ENCODE measurements around the gene ATP8B1. TPM values are rescaled to one million over a fixed set of nuclear protein-coding genes. Genes with fewer than 3 reads are reported as not detected.

ATP8B1 gene
- total and polyA plus RNA-seq, 4 donors, result 3.9 to 22.0 (median 5.7) TPM

DNA sequence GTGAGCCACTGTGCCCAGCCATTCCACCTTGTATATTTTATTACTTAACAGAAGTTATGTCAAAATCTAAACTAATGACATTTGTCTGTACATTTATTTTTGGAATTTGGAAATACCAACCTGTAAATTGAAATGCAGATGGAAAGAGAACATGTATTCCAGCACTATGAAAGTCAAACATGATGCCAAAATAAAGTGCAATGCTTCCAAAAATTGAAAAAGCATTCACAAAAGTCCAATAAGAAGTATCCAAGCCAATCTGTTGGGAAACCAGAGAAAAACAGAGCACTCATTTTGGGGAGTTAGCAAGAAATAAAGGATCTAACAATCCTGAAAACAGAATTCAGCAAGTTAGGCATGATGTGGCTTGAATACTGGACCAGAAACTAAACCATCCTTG lies 151.2 kb downstream of the ATP8B1 start:
- Histone ChIP-seq H3K9ac (ENCODE audit: low read depth in 1 of 2, low read length in 2 of 2) (no peak overlapping the region), H3K4me1 (ENCODE audit: control insufficient read depth in 4 of 4, insufficient read depth in 4 of 4, low read length in 3 of 4) (peaks cover 0 to 3% (median under 1%) of the 10 kb centered on the region in 4 donors), H3K27me3 (ENCODE audit: control insufficient read depth in 4 of 4, insufficient read depth in 4 of 4, low read length in 3 of 4) (no peaks in the 10 kb centered on the region), H3K9me3 (ENCODE audit: control insufficient read depth in 4 of 4, low read length in 3 of 4) (peaks cover 4 to 9% (median 6%) of the 10 kb centered on the region in 4 donors), H3K4me3 (ENCODE audit: low read depth in 1 of 3, low read length in 3 of 3) (no peak overlapping the region), H3K27ac (ENCODE audit: low read depth in 1 of 2, low read length in 2 of 2) (no peak overlapping the region), H3K36me3 (ENCODE audit: control insufficient read depth in 4 of 4, insufficient read depth in 3 of 4, low read depth in 1 of 4, low read length in 3 of 4) (peaks cover 0 to 7% (median 4%) of the 10 kb centered on the region in 4 donors)
- DNase-seq (ENCODE audit: low spot score), result no peak
- TF ChIP-seq SP1 (IDR thresholded peaks at IDR 0.05) (no peak), FOXA2 (IDR thresholded peaks at IDR 0.05) (no peak), RAD21 (IDR thresholded peaks at IDR 0.05) (no peak), TAF1 (conservative IDR thresholded peaks at IDR 0.05) (no peak), FOXA1 (IDR thresholded peaks at IDR 0.05) (no peak), HNF4G (IDR thresholded peaks at IDR 0.05) (no peak), NR2F2 (IDR thresholded peaks at IDR 0.05) (no peak), HNF4A (conservative IDR thresholded peaks at IDR 0.05) (no peak), GABPA (IDR thresholded peaks at IDR 0.05 in 1 of 2, conservative IDR thresholded peaks at IDR 0.05 in 1 of 2) (no peak), YY1 (IDR thresholded peaks at IDR 0.05) (no peak)
- TF ChIP-seq, protein P1, sequence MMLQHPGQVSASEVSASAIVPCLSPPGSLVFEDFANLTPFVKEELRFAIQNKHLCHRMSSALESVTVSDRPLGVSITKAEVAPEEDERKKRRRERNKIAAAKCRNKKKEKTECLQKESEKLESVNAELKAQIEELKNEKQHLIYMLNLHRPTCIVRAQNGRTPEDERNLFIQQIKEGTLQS (IDR thresholded peaks at IDR 0.05), result no peak
- TF ChIP-seq, protein P2, sequence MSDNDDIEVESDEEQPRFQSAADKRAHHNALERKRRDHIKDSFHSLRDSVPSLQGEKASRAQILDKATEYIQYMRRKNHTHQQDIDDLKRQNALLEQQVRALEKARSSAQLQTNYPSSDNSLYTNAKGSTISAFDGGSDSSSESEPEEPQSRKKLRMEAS (IDR thresholded peaks at IDR 0.05), result no peak
- TF ChIP-seq, protein P3, sequence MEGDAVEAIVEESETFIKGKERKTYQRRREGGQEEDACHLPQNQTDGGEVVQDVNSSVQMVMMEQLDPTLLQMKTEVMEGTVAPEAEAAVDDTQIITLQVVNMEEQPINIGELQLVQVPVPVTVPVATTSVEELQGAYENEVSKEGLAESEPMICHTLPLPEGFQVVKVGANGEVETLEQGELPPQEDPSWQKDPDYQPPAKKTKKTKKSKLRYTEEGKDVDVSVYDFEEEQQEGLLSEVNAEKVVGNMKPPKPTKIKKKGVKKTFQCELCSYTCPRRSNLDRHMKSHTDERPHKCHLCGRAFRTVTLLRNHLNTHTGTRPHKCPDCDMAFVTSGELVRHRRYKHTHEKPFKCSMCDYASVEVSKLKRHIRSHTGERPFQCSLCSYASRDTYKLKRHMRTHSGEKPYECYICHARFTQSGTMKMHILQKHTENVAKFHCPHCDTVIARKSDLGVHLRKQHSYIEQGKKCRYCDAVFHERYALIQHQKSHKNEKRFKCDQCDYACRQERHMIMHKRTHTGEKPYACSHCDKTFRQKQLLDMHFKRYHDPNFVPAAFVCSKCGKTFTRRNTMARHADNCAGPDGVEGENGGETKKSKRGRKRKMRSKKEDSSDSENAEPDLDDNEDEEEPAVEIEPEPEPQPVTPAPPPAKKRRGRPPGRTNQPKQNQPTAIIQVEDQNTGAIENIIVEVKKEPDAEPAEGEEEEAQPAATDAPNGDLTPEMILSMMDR (IDR thresholded peaks at IDR 0.05; ENCODE audit: low read depth, low read length, missing input control), result no peak

DNA sequence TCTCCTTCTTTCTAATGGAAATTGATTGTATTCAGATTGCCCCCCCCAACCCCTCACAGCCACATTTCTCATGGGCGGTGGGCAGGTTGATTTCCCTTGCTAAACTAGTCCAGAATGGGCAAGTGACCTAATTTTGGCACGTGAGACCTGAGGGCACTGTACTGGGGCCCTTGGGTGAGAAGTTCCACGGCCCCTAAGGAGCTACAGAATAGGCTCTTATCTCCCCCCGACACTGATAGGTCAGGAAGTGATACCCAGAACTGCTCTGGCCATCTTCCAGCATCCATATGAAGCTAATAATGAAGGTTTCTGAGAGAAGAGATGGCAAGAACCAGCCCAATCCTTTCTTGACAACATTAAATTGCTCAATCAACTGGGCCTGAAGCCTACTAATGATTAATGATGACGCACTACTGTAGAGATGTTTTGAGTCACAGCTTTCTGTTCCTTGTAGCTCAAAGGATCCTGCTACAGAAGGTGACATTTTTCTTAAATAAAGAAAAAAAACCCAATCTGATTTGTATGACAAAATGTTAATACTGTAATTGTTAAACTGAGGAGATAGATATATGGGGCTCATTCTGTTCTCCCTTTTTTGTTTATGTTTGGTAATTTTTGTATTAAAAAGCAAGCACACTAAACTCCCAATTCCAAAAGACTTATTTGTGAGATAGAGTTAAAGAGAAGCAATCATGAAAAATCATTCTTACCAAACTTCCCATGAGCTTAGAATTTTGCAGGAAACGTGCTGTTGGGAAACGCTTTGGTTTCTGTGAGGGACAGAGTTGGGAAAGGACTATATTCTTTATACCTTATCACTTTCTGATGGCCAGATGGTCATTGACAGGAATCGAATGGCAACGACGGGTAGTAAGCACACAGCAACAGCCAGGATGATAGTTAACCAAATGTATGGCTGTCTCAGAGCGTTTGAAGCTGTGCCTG lies 153.3 kb downstream of the ATP8B1 start:
- TF ChIP-seq RAD21 (IDR thresholded peaks at IDR 0.05) (no peak), TAF1 (conservative IDR thresholded peaks at IDR 0.05) (no peak), HNF4A (conservative IDR thresholded peaks at IDR 0.05) (no peak), JUND (IDR thresholded peaks at IDR 0.05) (peak in 1 of 2 donors; percentile 10)
- no peaks in the 10 kb centered on the region for H3K9me3 ChIP-seq (ENCODE audit: control insufficient read depth in 4 of 4, low read length in 3 of 4)
- H3K4me1 ChIP-seq (ENCODE audit: control insufficient read depth in 4 of 4, insufficient read depth in 4 of 4, low read length in 3 of 4), result peaks cover 0 to 3% (median under 1%) of the 10 kb centered on the region in 4 donors
- peaks cover 0 to 7% (median 2%) of the 10 kb centered on the region in 4 donors for H3K36me3 ChIP-seq (ENCODE audit: control insufficient read depth in 4 of 4, insufficient read depth in 3 of 4, low read depth in 1 of 4, low read length in 3 of 4)
- DNase-seq (ENCODE audit: low spot score), result no peak
- H3K27ac ChIP-seq (ENCODE audit: low read depth in 1 of 2, low read length in 2 of 2), result peak overlapping the region in 1 of 2 donors; percentile 12
- WGBS, result 75% methylated on average over 11 of the region's 11 CpGs
- no peaks in the 10 kb centered on the region for H3K27me3 ChIP-seq (ENCODE audit: control insufficient read depth in 4 of 4, insufficient read depth in 4 of 4, low read length in 3 of 4)
- H3K9ac ChIP-seq (ENCODE audit: low read depth in 1 of 2, low read length in 2 of 2), result no peak overlapping the region
- H3K4me3 ChIP-seq (ENCODE audit: low read depth in 1 of 3, low read length in 3 of 3), result no peak overlapping the region

DNA sequence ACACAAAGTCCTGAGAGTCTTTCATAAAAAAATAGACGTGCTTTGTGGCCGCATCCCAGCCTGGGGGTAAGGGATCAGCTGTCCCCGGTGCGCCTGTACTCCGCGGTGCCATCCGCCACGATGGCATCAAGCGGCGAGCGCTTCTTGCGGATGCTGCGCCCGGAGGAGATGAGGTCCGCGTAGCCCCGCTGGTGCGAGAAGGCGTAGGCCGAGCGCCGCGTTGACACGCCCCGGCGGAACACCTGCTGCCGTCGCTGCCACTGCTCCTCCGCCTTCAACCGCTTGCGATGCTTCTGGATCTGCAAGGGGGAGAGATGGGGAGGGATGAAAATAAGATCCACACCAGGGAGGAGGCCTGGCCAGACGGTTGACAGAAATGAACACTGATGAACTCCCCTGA lies 154.7 kb downstream of the ATP8B1 start:
- Histone ChIP-seq H3K9ac (ENCODE audit: low read depth in 1 of 2, low read length in 2 of 2) (no peak overlapping the region), H3K4me3 (ENCODE audit: low read depth in 1 of 3, low read length in 3 of 3) (no peak overlapping the region), H3K4me1 (ENCODE audit: control insufficient read depth in 4 of 4, insufficient read depth in 4 of 4, low read length in 3 of 4) (peaks cover 0 to 3% (median under 1%) of the 10 kb centered on the region in 4 donors), H3K36me3 (ENCODE audit: control insufficient read depth in 4 of 4, insufficient read depth in 3 of 4, low read depth in 1 of 4, low read length in 3 of 4) (peaks cover 0 to 10% (median 2%) of the 10 kb centered on the region in 4 donors), H3K27me3 (ENCODE audit: control insufficient read depth in 4 of 4, insufficient read depth in 4 of 4, low read length in 3 of 4) (no peaks in the 10 kb centered on the region), H3K27ac (ENCODE audit: low read depth in 1 of 2, low read length in 2 of 2) (no peak overlapping the region), H3K9me3 (ENCODE audit: control insufficient read depth in 4 of 4, low read length in 3 of 4) (no peaks in the 10 kb centered on the region)
- WGBS, result 96% methylated on average over 32 of the region's 32 CpGs
- DNase-seq (ENCODE audit: low spot score), result no peak
- TF ChIP-seq GABPA (IDR thresholded peaks at IDR 0.05 in 1 of 2, conservative IDR thresholded peaks at IDR 0.05 in 1 of 2) (no peak), NR2F2 (IDR thresholded peaks at IDR 0.05) (no peak), FOXA2 (IDR thresholded peaks at IDR 0.05) (no peak), HNF4G (IDR thresholded peaks at IDR 0.05) (no peak), SP1 (IDR thresholded peaks at IDR 0.05) (no peak), EGR1 (IDR thresholded peaks at IDR 0.05; ENCODE audit: low read depth in 2 of 2) (no peak)
- TF ChIP-seq, protein P2 (IDR thresholded peaks at IDR 0.05), result no peak
- TF ChIP-seq, protein P4, sequence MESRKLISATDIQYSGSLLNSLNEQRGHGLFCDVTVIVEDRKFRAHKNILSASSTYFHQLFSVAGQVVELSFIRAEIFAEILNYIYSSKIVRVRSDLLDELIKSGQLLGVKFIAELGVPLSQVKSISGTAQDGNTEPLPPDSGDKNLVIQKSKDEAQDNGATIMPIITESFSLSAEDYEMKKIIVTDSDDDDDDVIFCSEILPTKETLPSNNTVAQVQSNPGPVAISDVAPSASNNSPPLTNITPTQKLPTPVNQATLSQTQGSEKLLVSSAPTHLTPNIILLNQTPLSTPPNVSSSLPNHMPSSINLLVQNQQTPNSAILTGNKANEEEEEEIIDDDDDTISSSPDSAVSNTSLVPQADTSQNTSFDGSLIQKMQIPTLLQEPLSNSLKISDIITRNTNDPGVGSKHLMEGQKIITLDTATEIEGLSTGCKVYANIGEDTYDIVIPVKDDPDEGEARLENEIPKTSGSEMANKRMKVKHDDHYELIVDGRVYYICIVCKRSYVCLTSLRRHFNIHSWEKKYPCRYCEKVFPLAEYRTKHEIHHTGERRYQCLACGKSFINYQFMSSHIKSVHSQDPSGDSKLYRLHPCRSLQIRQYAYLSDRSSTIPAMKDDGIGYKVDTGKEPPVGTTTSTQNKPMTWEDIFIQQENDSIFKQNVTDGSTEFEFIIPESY (IDR thresholded peaks at IDR 0.05), result no peak
- TF ChIP-seq, protein P5, sequence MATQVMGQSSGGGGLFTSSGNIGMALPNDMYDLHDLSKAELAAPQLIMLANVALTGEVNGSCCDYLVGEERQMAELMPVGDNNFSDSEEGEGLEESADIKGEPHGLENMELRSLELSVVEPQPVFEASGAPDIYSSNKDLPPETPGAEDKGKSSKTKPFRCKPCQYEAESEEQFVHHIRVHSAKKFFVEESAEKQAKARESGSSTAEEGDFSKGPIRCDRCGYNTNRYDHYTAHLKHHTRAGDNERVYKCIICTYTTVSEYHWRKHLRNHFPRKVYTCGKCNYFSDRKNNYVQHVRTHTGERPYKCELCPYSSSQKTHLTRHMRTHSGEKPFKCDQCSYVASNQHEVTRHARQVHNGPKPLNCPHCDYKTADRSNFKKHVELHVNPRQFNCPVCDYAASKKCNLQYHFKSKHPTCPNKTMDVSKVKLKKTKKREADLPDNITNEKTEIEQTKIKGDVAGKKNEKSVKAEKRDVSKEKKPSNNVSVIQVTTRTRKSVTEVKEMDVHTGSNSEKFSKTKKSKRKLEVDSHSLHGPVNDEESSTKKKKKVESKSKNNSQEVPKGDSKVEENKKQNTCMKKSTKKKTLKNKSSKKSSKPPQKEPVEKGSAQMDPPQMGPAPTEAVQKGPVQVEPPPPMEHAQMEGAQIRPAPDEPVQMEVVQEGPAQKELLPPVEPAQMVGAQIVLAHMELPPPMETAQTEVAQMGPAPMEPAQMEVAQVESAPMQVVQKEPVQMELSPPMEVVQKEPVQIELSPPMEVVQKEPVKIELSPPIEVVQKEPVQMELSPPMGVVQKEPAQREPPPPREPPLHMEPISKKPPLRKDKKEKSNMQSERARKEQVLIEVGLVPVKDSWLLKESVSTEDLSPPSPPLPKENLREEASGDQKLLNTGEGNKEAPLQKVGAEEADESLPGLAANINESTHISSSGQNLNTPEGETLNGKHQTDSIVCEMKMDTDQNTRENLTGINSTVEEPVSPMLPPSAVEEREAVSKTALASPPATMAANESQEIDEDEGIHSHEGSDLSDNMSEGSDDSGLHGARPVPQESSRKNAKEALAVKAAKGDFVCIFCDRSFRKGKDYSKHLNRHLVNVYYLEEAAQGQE (IDR thresholded peaks at IDR 0.05), result no peak
- TF ChIP-seq, protein P1 (IDR thresholded peaks at IDR 0.05), result no peak

Measured in liver (tissue), 9 donors.